OCI-LY7 (cell line): ENCODE data around the gene HDGFL1. TPM values are rescaled to one million over a fixed set of nuclear protein-coding genes. Genes with fewer than 3 reads are reported as not detected.

Experiments used
- BruUV-seq: library from RNA; stranded (reverse); fragments of 400-500 nt; replicated peaks from 2 replicates; lab custom pipeline; 2021; lab: Mats Ljungman, UMichigan
- CTCF ChIA-PET: fragments of 300-600 bp; sonication (Branson Sonifier 250); formaldehyde crosslinking; loops from one replicate; lab custom pipeline; 2022; ENCODE audit warnings: antibody characterized with exemption; ENCODE audit not compliant: unreplicated experiment; lab: Charles Lee
- POLR2A ChIA-PET: fragments of 300-600 bp; sonication (Branson Sonifier 250); formaldehyde crosslinking; loops from one replicate; lab custom pipeline; 2022; ENCODE audit warnings: antibody characterized with exemption; lab: Charles Lee
- DNase-seq: peaks from one replicate; pipeline ENCODE4 v3.0.0-alpha.2; 2015; ENCODE audit warnings: low spot score
- H2AFZ ChIP-seq: fragments of 200-600 bp; sonication (generic), shearing (Covaris generic); 2 replicates; pipeline ENCODE4 v1.6.1; 2014; ENCODE audit warnings: mild to moderate bottlenecking, antibody characterized with exemption, low read length, moderate library complexity
- H3K27ac ChIP-seq: fragments of 200-600 bp; sonication (generic); 2 replicates; pipeline ENCODE4 v1.5.1; 2014; ENCODE audit warnings: mixed run types, low read depth, mild to moderate bottlenecking, moderate library complexity, low read length, inconsistent platforms; ENCODE audit not compliant: poor library complexity, severe bottlenecking
- H3K36me3 ChIP-seq: fragments of 200-600 bp; sonication (generic); 2 replicates; pipeline ENCODE4 v1.6.1; 2014; ENCODE audit warnings: mild to moderate bottlenecking, antibody characterized with exemption, low read length, moderate library complexity, mixed read lengths; ENCODE audit not compliant: insufficient read depth
- H3K4me1 ChIP-seq: fragments of 200-600 bp; sonication (generic); 2 replicates; pipeline ENCODE4 v1.5.1; 2014; ENCODE audit warnings: mild to moderate bottlenecking, low read length; ENCODE audit not compliant: insufficient read depth, poor library complexity, severe bottlenecking
- H3K4me2 ChIP-seq: fragments of 200-600 bp; sonication (generic); 2 replicates; pipeline ENCODE4 v1.6.1; 2014; ENCODE audit warnings: mild to moderate bottlenecking, low read length
- H3K4me3 ChIP-seq: fragments of 200-600 bp; sonication (generic); 2 replicates; pipeline ENCODE4 v1.5.1; 2014; ENCODE audit warnings: mild to moderate bottlenecking, low read depth, low read length; ENCODE audit not compliant: poor library complexity, severe bottlenecking
- H3K79me2 ChIP-seq: fragments of 200-600 bp; sonication (generic); 2 replicates; pipeline ENCODE4 v1.6.1; 2016; ENCODE audit warnings: low read depth, mild to moderate bottlenecking, low read length, moderate library complexity, mixed read lengths; ENCODE audit not compliant: insufficient read depth
- H3K9me2 ChIP-seq: fragments of 200-600 bp; sonication (generic); 2 replicates; pipeline ENCODE4 v1.6.1; 2016; ENCODE audit warnings: mild to moderate bottlenecking, low read length, mixed read lengths; ENCODE audit not compliant: insufficient read depth
- H3K9me3 ChIP-seq: fragments of 200-600 bp; sonication (generic); 2 replicates; pipeline ENCODE4 v1.6.1; 2014; ENCODE audit warnings: mild to moderate bottlenecking, mixed run types, low read length, mixed read lengths
- H4K20me1 ChIP-seq: fragments of 200-600 bp; sonication (generic); 2 replicates; pipeline ENCODE4 v1.6.1; 2014; ENCODE audit warnings: mild to moderate bottlenecking, antibody characterized with exemption, low read length, moderate library complexity, mixed read lengths; ENCODE audit not compliant: insufficient read depth
- EZH2phosphoT487 ChIP-seq: fragments of 200-600 bp; sonication (generic); IDR thresholded peaks from 2 replicates; pipeline ENCODE4 v1.6.1; 2018; ENCODE audit warnings: low read depth, borderline replicate concordance, mild to moderate bottlenecking, mixed run types, antibody characterized with exemption, low read length, moderate library complexity, mixed read lengths
- intact Hi-C: fragments of 100-400 bp; cut with micrococcal nuclease; formaldehyde crosslinking; loops from one replicate; pipeline ENCODE4 v1.10.0; 2022; ENCODE audit not compliant: unreplicated experiment
- total RNA-seq, 2 experiments: library from RNA; depleted of rRNA in 1 of 2; stranded (reverse); fragments of >200 nt in 1 of 2; shearing (Covaris generic) in 1 of 2; gene quantifications; 2 replicates each; pipeline ENCODE4 v1.2.3, GENCODE V29; 2014 to 2022
- TF ChIP-seq, protein P1 (sequence below): fragments of 200-600 bp; sonication (generic); conservative IDR thresholded peaks from 2 replicates; pipeline ENCODE4 v1.5.1; 2014; ENCODE audit warnings: mild to moderate bottlenecking, antibody characterized with exemption, low read length, moderate library complexity, mixed read lengths

HDGFL1 gene
- total RNA-seq, 2 experiments from 2014 or later, result not detected

DNA sequence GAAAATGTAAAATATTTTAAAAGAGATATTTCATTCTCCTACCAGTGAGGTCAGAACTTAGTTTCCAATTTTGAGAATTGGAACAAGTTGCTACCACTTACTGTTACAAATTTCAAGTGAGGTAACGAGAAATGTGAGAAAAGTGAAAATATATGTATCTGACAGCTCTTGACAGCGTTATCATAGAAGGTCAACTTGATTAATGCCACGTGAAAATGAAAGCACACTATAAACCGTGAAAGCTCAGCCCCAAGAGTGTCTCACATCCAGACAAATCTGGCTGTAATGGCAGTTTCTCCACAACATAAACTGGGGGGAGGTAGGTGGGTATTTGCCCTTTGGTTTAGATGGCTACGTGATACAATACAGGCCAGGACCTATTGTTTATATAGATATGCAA lies 13.9 kb downstream of the HDGFL1 start:
- no peak overlapping the region for H3K4me3 ChIP-seq
- no peak overlapping the region for H3K27ac ChIP-seq
- no TSS peak for BruUV-seq
- H3K79me2 ChIP-seq, result no peaks in the 10 kb centered on the region
- H4K20me1 ChIP-seq, result no peaks in the 10 kb centered on the region
- CTCF ChIA-PET, result no interaction called here
- TF ChIP-seq, protein P1, sequence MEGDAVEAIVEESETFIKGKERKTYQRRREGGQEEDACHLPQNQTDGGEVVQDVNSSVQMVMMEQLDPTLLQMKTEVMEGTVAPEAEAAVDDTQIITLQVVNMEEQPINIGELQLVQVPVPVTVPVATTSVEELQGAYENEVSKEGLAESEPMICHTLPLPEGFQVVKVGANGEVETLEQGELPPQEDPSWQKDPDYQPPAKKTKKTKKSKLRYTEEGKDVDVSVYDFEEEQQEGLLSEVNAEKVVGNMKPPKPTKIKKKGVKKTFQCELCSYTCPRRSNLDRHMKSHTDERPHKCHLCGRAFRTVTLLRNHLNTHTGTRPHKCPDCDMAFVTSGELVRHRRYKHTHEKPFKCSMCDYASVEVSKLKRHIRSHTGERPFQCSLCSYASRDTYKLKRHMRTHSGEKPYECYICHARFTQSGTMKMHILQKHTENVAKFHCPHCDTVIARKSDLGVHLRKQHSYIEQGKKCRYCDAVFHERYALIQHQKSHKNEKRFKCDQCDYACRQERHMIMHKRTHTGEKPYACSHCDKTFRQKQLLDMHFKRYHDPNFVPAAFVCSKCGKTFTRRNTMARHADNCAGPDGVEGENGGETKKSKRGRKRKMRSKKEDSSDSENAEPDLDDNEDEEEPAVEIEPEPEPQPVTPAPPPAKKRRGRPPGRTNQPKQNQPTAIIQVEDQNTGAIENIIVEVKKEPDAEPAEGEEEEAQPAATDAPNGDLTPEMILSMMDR, result no peak
- no peak for TF ChIP-seq EZH2phosphoT487
- no peaks in the 10 kb centered on the region for H3K36me3 ChIP-seq
- intact Hi-C loops, result no loop called here
- no peaks in the 10 kb centered on the region for H3K4me1 ChIP-seq
- DNase-seq, result no peak
- POLR2A ChIA-PET, result interaction anchor here (1.7 kb wide), 1 partner anchor 22 kb away, joined by 4 read pairs; no protein-coding TSS in a partner anchor
- no peak overlapping the region for H3K4me2 ChIP-seq
- H2AFZ ChIP-seq, result no peak overlapping the region
- no peaks in the 10 kb centered on the region for H3K9me3 ChIP-seq
- H3K9me2 ChIP-seq, result no peaks in the 10 kb centered on the region

DNA sequence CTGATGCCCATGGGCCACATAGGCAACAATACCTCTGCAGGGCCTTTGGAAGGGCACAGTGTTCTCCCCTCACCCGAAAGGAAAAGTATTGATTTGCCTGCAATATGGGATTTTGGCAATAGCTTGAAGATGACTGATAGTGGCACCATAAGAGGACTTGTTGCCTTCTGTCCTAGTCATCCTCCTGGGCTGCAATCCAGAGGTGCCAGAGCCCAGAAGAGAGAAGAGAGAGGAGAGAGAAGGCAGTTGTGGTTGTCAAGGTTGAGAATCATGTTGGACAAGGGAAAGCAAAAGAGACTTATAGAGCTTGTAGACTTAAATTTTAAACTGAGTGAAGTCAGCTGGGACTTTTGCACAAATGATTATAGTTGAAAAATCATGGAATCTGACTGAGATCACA lies 14.6 kb downstream of the HDGFL1 start:
- H3K27ac ChIP-seq, result no peak overlapping the region
- no peaks in the 10 kb centered on the region for H3K79me2 ChIP-seq
- no peaks in the 10 kb centered on the region for H3K9me3 ChIP-seq
- no peak overlapping the region for H3K4me3 ChIP-seq
- intact Hi-C loops, result no loop called here
- H3K36me3 ChIP-seq, result no peaks in the 10 kb centered on the region
- POLR2A ChIA-PET, result no interaction called here
- no peaks in the 10 kb centered on the region for H3K9me2 ChIP-seq
- H3K4me1 ChIP-seq, result no peaks in the 10 kb centered on the region
- CTCF ChIA-PET, result no interaction called here
- H3K4me2 ChIP-seq, result no peak overlapping the region
- H2AFZ ChIP-seq, result no peak overlapping the region
- no peak for TF ChIP-seq EZH2phosphoT487
- TF ChIP-seq, protein P1, result no peak
- no peak for DNase-seq
- no peaks in the 10 kb centered on the region for H4K20me1 ChIP-seq
- no TSS peak for BruUV-seq

DNA sequence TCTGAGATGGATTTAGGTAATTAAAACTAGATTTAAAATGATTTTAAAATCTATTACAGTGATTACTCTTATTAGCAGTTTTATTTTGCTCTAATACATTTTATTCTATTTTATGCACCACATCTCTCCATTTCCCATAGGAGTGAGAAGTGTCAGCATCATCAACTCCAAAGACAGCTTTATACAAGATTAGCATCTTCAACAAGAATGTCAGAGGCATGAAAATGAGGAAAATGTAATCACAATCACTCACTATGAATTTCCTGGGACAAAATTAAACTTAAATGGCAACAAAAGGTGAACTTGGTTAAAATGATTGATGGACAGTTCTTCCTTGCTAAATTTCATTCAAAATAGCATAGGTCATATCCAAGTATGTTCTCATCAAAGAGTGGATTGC lies 19.8 kb downstream of the HDGFL1 start:
- intact Hi-C loops, result no loop called here
- no peak overlapping the region for H3K4me2 ChIP-seq
- no peaks in the 10 kb centered on the region for H3K79me2 ChIP-seq
- H3K9me2 ChIP-seq, result no peaks in the 10 kb centered on the region
- no peak overlapping the region for H3K4me3 ChIP-seq
- no TSS peak for BruUV-seq
- CTCF ChIA-PET, result no interaction called here
- no peak overlapping the region for H3K27ac ChIP-seq
- POLR2A ChIA-PET, result interaction anchor here (0.5 kb wide), 1 partner anchor 1676 kb away, joined by 3 read pairs; no protein-coding TSS in a partner anchor
- no peak for DNase-seq
- TF ChIP-seq, protein P1, result no peak
- no peak for TF ChIP-seq EZH2phosphoT487
- no peaks in the 10 kb centered on the region for H4K20me1 ChIP-seq
- no peaks in the 10 kb centered on the region for H3K36me3 ChIP-seq
- no peaks in the 10 kb centered on the region for H3K4me1 ChIP-seq
- H3K9me3 ChIP-seq, result no peaks in the 10 kb centered on the region
- no peak overlapping the region for H2AFZ ChIP-seq
